GM12878 (cell line): ENCODE data around the gene NLGN1.

Experiments
- GABPA ChIP-seq: IDR thresholded peaks from 2 replicates; pipeline ENCODE4 v1.6.1; 2014; ENCODE audit warnings: antibody characterized with exemption, low read depth, mild to moderate bottlenecking, inconsistent platforms
- NR2C2 ChIP-seq: IDR thresholded peaks from 2 replicates; pipeline ENCODE4 v1.6.1; 2011; ENCODE audit warnings: borderline replicate concordance, low read depth; ENCODE audit not compliant: control insufficient read depth, insufficient read length
- POLR2AphosphoS5 ChIP-seq: IDR thresholded peaks from 2 replicates; pipeline ENCODE4 v1.6.1; 2011; ENCODE audit warnings: mild to moderate bottlenecking, low read length, inconsistent platforms
- RCOR1 ChIP-seq: conservative IDR thresholded peaks from 2 replicates; pipeline ENCODE4 v1.6.1; 2012; ENCODE audit warnings: low read depth, low read length, improper control_type of control experiment
- SREBF2 ChIP-seq: IDR thresholded peaks from 2 replicates; pipeline ENCODE4 v1.6.1; 2012; ENCODE audit warnings: mild to moderate bottlenecking, low read length
- ZNF24 ChIP-seq: fragments of 450-650 bp; IDR thresholded peaks from 2 replicates; pipeline ENCODE4 v1.6.1; 2017; ENCODE audit warnings: antibody characterized with exemption, mild to moderate bottlenecking
- TF ChIP-seq, protein P1 (sequence below): IDR thresholded peaks from 2 replicates; pipeline ENCODE4 v1.6.1; 2012; ENCODE audit warnings: low read length, inconsistent platforms
- TF ChIP-seq, protein P2 (sequence below), 3 experiments: IDR thresholded peaks in 2 of 3; conservative IDR thresholded peaks in 1 of 3; 2 replicates each; pipeline ENCODE4 v1.5.1; 2011; ENCODE audit warnings: low read depth in 3 of 3, low read length in 3 of 3, mild to moderate bottlenecking in 3 of 3, control low read depth in 2 of 3, moderate library complexity in 2 of 3, inconsistent platforms in 1 of 3, mixed read lengths in 1 of 3; ENCODE audit not compliant: control insufficient read depth in 2 of 3, insufficient read depth in 1 of 3; ENCODE audit errors: extremely low read depth in 1 of 3
- TF ChIP-seq, protein P3 (sequence below): IDR thresholded peaks from 2 replicates; pipeline ENCODE4 v1.6.1; 2012; ENCODE audit warnings: mild to moderate bottlenecking, low read depth, low read length

DNA sequence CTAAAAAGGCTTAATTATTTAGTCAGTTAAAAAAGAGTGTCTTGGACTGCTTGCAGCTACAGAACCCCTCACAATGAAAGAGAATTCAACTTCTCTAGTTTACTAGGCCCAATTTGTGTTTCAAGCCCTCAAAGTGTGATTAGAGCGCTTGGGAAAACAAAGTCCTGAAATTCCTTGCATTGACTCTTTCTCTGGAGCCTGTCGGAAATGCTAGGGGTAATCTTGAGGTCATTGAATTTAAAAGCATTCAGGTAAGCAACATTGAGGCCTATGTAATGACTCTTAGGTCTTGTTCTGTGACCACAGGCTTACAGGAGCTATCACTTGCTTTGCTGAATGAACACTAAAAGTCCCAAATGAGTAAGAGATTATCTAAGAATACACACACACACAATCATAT lies 186.0 kb downstream of the NLGN1 start:
- TF ChIP-seq, protein P1, sequence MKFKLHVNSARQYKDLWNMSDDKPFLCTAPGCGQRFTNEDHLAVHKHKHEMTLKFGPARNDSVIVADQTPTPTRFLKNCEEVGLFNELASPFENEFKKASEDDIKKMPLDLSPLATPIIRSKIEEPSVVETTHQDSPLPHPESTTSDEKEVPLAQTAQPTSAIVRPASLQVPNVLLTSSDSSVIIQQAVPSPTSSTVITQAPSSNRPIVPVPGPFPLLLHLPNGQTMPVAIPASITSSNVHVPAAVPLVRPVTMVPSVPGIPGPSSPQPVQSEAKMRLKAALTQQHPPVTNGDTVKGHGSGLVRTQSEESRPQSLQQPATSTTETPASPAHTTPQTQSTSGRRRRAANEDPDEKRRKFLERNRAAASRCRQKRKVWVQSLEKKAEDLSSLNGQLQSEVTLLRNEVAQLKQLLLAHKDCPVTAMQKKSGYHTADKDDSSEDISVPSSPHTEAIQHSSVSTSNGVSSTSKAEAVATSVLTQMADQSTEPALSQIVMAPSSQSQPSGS, result no peak
- TF ChIP-seq, protein P2, sequence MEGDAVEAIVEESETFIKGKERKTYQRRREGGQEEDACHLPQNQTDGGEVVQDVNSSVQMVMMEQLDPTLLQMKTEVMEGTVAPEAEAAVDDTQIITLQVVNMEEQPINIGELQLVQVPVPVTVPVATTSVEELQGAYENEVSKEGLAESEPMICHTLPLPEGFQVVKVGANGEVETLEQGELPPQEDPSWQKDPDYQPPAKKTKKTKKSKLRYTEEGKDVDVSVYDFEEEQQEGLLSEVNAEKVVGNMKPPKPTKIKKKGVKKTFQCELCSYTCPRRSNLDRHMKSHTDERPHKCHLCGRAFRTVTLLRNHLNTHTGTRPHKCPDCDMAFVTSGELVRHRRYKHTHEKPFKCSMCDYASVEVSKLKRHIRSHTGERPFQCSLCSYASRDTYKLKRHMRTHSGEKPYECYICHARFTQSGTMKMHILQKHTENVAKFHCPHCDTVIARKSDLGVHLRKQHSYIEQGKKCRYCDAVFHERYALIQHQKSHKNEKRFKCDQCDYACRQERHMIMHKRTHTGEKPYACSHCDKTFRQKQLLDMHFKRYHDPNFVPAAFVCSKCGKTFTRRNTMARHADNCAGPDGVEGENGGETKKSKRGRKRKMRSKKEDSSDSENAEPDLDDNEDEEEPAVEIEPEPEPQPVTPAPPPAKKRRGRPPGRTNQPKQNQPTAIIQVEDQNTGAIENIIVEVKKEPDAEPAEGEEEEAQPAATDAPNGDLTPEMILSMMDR (IDR thresholded peaks at IDR 0.05 in 2 of 3, conservative IDR thresholded peaks at IDR 0.05 in 1 of 3; ENCODE audit: control insufficient read depth in 2 of 3, extremely low read depth in 1 of 3, insufficient read depth in 1 of 3, low read depth in 3 of 3, low read length in 3 of 3), result no peak
- TF ChIP-seq SREBF2 (no peak), RCOR1 (no peak), NR2C2 (no peak), ZNF24 (no peak), POLR2AphosphoS5 (no peak), GABPA (no peak)
- TF ChIP-seq, protein P3, sequence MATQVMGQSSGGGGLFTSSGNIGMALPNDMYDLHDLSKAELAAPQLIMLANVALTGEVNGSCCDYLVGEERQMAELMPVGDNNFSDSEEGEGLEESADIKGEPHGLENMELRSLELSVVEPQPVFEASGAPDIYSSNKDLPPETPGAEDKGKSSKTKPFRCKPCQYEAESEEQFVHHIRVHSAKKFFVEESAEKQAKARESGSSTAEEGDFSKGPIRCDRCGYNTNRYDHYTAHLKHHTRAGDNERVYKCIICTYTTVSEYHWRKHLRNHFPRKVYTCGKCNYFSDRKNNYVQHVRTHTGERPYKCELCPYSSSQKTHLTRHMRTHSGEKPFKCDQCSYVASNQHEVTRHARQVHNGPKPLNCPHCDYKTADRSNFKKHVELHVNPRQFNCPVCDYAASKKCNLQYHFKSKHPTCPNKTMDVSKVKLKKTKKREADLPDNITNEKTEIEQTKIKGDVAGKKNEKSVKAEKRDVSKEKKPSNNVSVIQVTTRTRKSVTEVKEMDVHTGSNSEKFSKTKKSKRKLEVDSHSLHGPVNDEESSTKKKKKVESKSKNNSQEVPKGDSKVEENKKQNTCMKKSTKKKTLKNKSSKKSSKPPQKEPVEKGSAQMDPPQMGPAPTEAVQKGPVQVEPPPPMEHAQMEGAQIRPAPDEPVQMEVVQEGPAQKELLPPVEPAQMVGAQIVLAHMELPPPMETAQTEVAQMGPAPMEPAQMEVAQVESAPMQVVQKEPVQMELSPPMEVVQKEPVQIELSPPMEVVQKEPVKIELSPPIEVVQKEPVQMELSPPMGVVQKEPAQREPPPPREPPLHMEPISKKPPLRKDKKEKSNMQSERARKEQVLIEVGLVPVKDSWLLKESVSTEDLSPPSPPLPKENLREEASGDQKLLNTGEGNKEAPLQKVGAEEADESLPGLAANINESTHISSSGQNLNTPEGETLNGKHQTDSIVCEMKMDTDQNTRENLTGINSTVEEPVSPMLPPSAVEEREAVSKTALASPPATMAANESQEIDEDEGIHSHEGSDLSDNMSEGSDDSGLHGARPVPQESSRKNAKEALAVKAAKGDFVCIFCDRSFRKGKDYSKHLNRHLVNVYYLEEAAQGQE, result no peak
